Neuronal stem cell (in vitro differentiated cells): ENCODE results near the gene PNMA5. TPM values are rescaled to one million over a fixed set of nuclear protein-coding genes. Genes with fewer than 3 reads are reported as not detected.

Experiments
- DNase-seq: peaks from one replicate; pipeline ENCODE4 v3.0.0-alpha.2; 2013; ENCODE audit warnings: low spot score
- H2AFZ ChIP-seq: one replicate; pipeline ENCODE4 v1.6.1; 2013; ENCODE audit warnings: mild to moderate bottlenecking, low read length, inconsistent platforms
- H2AK5ac ChIP-seq: 2 replicates; pipeline ENCODE4 v1.6.1; 2013; ENCODE audit warnings: low read depth, mild to moderate bottlenecking, inconsistent platforms, low read length, moderate library complexity, mixed read lengths
- H2BK120ac ChIP-seq: 2 replicates; pipeline ENCODE4 v1.6.1; 2013; ENCODE audit warnings: low read depth, mild to moderate bottlenecking, inconsistent platforms, low read length, moderate library complexity, mixed read lengths
- H2BK12ac ChIP-seq: one replicate; pipeline ENCODE4 v1.6.1; 2013; ENCODE audit warnings: low read length, inconsistent platforms
- H2BK15ac ChIP-seq: 2 replicates; pipeline ENCODE4 v1.6.1; 2013; ENCODE audit warnings: mild to moderate bottlenecking, low read length, inconsistent platforms, mixed read lengths
- H2BK5ac ChIP-seq: one replicate; pipeline ENCODE4 v1.6.1; 2013; ENCODE audit warnings: inconsistent platforms, mild to moderate bottlenecking, low read length, moderate library complexity
- H3K14ac ChIP-seq: one replicate; pipeline ENCODE4 v1.6.1; 2013; ENCODE audit warnings: low read length, inconsistent platforms
- H3K18ac ChIP-seq: 2 replicates; pipeline ENCODE4 v1.6.1; 2013; ENCODE audit warnings: low read length, inconsistent platforms
- H3K23ac ChIP-seq: 2 replicates; pipeline ENCODE4 v1.6.1; 2013; ENCODE audit warnings: low read depth, mild to moderate bottlenecking, mixed read lengths, low read length, inconsistent platforms; ENCODE audit not compliant: poor library complexity
- H3K27ac ChIP-seq: replicated peaks from 3 replicates; pipeline ENCODE4 v1.5.1; 2013; ENCODE audit warnings: low read length, inconsistent platforms
- H3K27me3 ChIP-seq, 3 experiments: 2 replicates each; pipeline ENCODE4 v1.6.1; 2013; ENCODE audit warnings: low read length in 3 of 3, mild to moderate bottlenecking in 2 of 3, inconsistent platforms in 1 of 3, low read depth in 1 of 3, mixed read lengths in 1 of 3, moderate library complexity in 1 of 3; ENCODE audit not compliant: control insufficient read depth in 3 of 3, insufficient read depth in 3 of 3
- H3K36me3 ChIP-seq, 2 donors: replicated peaks in 1 of 2; 2 replicates each; pipeline ENCODE4 v1.6.1; 2013; ENCODE audit warnings: low read length in 2 of 2; ENCODE audit not compliant: control insufficient read depth in 2 of 2, insufficient read depth in 2 of 2
- H3K4ac ChIP-seq: 2 replicates; pipeline ENCODE4 v1.6.1; 2013; ENCODE audit warnings: inconsistent platforms, mild to moderate bottlenecking, low read length, moderate library complexity
- H3K4me1 ChIP-seq, 2 donors: 1 replicate in 1 of 2; 2 replicates in 1 of 2; pipeline ENCODE4 v1.6.1; 2013; ENCODE audit warnings: low read length in 2 of 2, low read depth in 1 of 2; ENCODE audit not compliant: control insufficient read depth in 2 of 2, insufficient read depth in 1 of 2
- H3K4me2 ChIP-seq: one replicate; pipeline ENCODE4 v1.6.1; 2013; ENCODE audit warnings: mild to moderate bottlenecking, low read length, inconsistent platforms; ENCODE audit not compliant: insufficient read depth, poor library complexity, severe bottlenecking
- H3K4me3 ChIP-seq, 2 donors: 2 replicates each; pipeline ENCODE4 v1.5.1; 2013; ENCODE audit warnings: low read length in 2 of 2, mild to moderate bottlenecking in 2 of 2, inconsistent platforms in 1 of 2, moderate library complexity in 1 of 2
- H3K79me1 ChIP-seq: one replicate; pipeline ENCODE4 v1.6.1; 2013; ENCODE audit warnings: low read depth, mild to moderate bottlenecking, inconsistent platforms, low read length, moderate library complexity
- H3K9ac ChIP-seq: one replicate; pipeline ENCODE4 v1.6.1; 2013; ENCODE audit warnings: mild to moderate bottlenecking, low read depth, low read length, inconsistent platforms; ENCODE audit not compliant: poor library complexity
- H3K9me3 ChIP-seq, 2 donors: replicated peaks in 1 of 2; 2 replicates each; pipeline versions ENCODE3 to v1.6.1; 2013; ENCODE audit warnings: low read length in 2 of 2, mild to moderate bottlenecking in 2 of 2, inconsistent platforms in 1 of 2, low read depth in 1 of 2, mixed read lengths in 1 of 2, moderate library complexity in 1 of 2; ENCODE audit not compliant: control insufficient read depth in 2 of 2, insufficient read depth in 1 of 2
- H4K8ac ChIP-seq: one replicate; pipeline ENCODE4 v1.6.1; 2013; ENCODE audit warnings: low read depth, mild to moderate bottlenecking, inconsistent platforms, low read length, moderate library complexity
- H4K91ac ChIP-seq: one replicate; pipeline ENCODE4 v1.6.1; 2013; ENCODE audit warnings: low read length, low read depth, mild to moderate bottlenecking, inconsistent platforms; ENCODE audit not compliant: poor library complexity
- WGBS, 2 donors: extraction: QIAGEN DNeasy Blood & Tissue Kit; methylation state at CpG; one replicate each; pipeline ENCODE4 v1.1.7; 2013; ENCODE audit warnings: missing lambda C conversion rate in 2 of 2, mixed read lengths in 1 of 2; ENCODE audit not compliant: insufficient read length in 2 of 2, insufficient replicate concordance in 1 of 2; ENCODE audit errors: extremely low coverage in 2 of 2; 5-methylcytosine and 5-hydroxymethylcytosine counted together
- polyA plus RNA-seq, 2 experiments: library from polyadenylated mRNA; stranded (reverse); fragments of 200-250 nt; gene quantifications; one replicate each; pipeline ENCODE4 v1.2.3, GENCODE V29; 2013

Gene PNMA5
- 0.01 TPM for polyA plus RNA-seq (2013, experiment 1 of 2)
- 0.03 TPM for polyA plus RNA-seq (2013, experiment 2 of 2)

- Histone ChIP-seq H3K23ac (no peak within 1 kb of the TSS), H2AK5ac (no peak within 1 kb of the TSS), H3K27ac (no peak within 1 kb of the TSS), H3K36me3 (no peaks in the 10 kb centered on the region), H3K9ac (no peak within 1 kb of the TSS), H3K27me3 (peaks cover 0 to 34% (median 0%) of the 10 kb centered on the region in 3 experiments), H2BK15ac (no peak within 1 kb of the TSS), H3K14ac (no peak within 1 kb of the TSS), H4K91ac (no peak within 1 kb of the TSS), H4K8ac (no peak within 1 kb of the TSS), H3K4me3 (no peak within 1 kb of the TSS), H3K18ac (no peak within 1 kb of the TSS), H2BK5ac (no peak within 1 kb of the TSS), H2BK120ac (no peak within 1 kb of the TSS), H3K4me1 (peaks cover 0 to 2% of the 10 kb centered on the region in 2 donors), H3K9me3 (no peaks in the 10 kb centered on the region), H3K4ac (no peak within 1 kb of the TSS), H3K79me1 (no peaks in the 10 kb centered on the region), H2BK12ac (no peak within 1 kb of the TSS), H2AFZ (no peak within 1 kb of the TSS), H3K4me2 (no peak within 1 kb of the TSS)
- DNase-seq: no peak
- no CpG with 5 or more reads among the region's 31 CpGs for WGBS, 2 donors
Observed at GRCh38 chrX:152993933-152994332, at the start of gene PNMA5. PNMA5 (minus strand) TSS chrX:152994116; CDS start chrX:152991598, 2,518 bp downstream.

GRCh38 chrX:153032397-153033118, 38.6 kb upstream of the PNMA5 start:
- no peak overlapping the region for H3K14ac ChIP-seq
- no peak overlapping the region for H2BK5ac ChIP-seq
- no peak overlapping the region for H2BK120ac ChIP-seq
- H4K91ac ChIP-seq: no peak overlapping the region
- no CpG with 5 or more reads among the region's 64 CpGs for whole genome bisulfite sequencing, 2 donors
- H2AK5ac ChIP-seq: no peak overlapping the region
- no peaks in the 10 kb centered on the region for H3K36me3 ChIP-seq
- peak overlapping the region in 1 of 2 donors; percentile 64 for H3K4me3 ChIP-seq
- peaks cover 0 to 12% (median 0%) of the 10 kb centered on the region in 3 experiments for H3K27me3 ChIP-seq
- DNase-seq: peak; percentile 32
- no peaks in the 10 kb centered on the region for H3K4me1 ChIP-seq
- H3K4ac ChIP-seq: no peak overlapping the region
- H2BK12ac ChIP-seq: no peak overlapping the region
- no peak overlapping the region for H3K9ac ChIP-seq
- H2BK15ac ChIP-seq: no peak overlapping the region
- H3K4me2 ChIP-seq: no peak overlapping the region
- no peak overlapping the region for H3K27ac ChIP-seq
- H3K79me1 ChIP-seq: no peaks in the 10 kb centered on the region
- H3K9me3 ChIP-seq: no peaks in the 10 kb centered on the region
- no peak overlapping the region for H4K8ac ChIP-seq
- no peak overlapping the region for H3K23ac ChIP-seq
- peak overlapping the region; percentile 68 for H2AFZ ChIP-seq
- H3K18ac ChIP-seq: peak overlapping the region; percentile 76

- Histone ChIP-seq H2AFZ (no peak overlapping the region), H3K18ac (no peak overlapping the region), H3K23ac (no peak overlapping the region), H3K79me1 (no peaks in the 10 kb centered on the region), H2BK5ac (no peak overlapping the region), H3K14ac (no peak overlapping the region), H3K36me3 (no peaks in the 10 kb centered on the region), H3K4ac (no peak overlapping the region), H4K91ac (no peak overlapping the region), H3K4me1 (no peaks in the 10 kb centered on the region), H3K27me3 (peaks cover 0 to 12% (median 0%) of the 10 kb centered on the region in 3 experiments), H2BK120ac (no peak overlapping the region), H3K9ac (no peak overlapping the region), H2BK15ac (no peak overlapping the region), H3K27ac (no peak overlapping the region), H3K4me2 (no peak overlapping the region), H2AK5ac (no peak overlapping the region), H3K9me3 (no peaks in the 10 kb centered on the region), H2BK12ac (no peak overlapping the region), H3K4me3 (no peak overlapping the region), H4K8ac (no peak overlapping the region)
- WGBS, 2 donors: no CpG with 5 or more reads among the region's 12 CpGs
- no peak for DNase-seq
Observed at GRCh38 chrX:153030801-153031200, 36.9 kb upstream of the PNMA5 start.

GRCh38 chrX:153029875-153030274, 36.0 kb upstream of the PNMA5 start:
- Histone ChIP-seq H3K4me1 (no peaks in the 10 kb centered on the region), H3K4ac (no peak overlapping the region), H2BK120ac (no peak overlapping the region), H3K27me3 (peaks cover 0 to 12% (median 0%) of the 10 kb centered on the region in 3 experiments), H3K9ac (no peak overlapping the region), H3K23ac (no peak overlapping the region), H2BK15ac (no peak overlapping the region), H2AFZ (no peak overlapping the region), H3K18ac (no peak overlapping the region), H2AK5ac (no peak overlapping the region), H2BK5ac (no peak overlapping the region), H4K91ac (no peak overlapping the region), H3K14ac (no peak overlapping the region), H3K4me3 (no peak overlapping the region), H3K79me1 (no peaks in the 10 kb centered on the region), H3K9me3 (no peaks in the 10 kb centered on the region), H3K4me2 (no peak overlapping the region), H3K36me3 (no peaks in the 10 kb centered on the region), H3K27ac (no peak overlapping the region), H2BK12ac (no peak overlapping the region), H4K8ac (no peak overlapping the region)
- no peak for DNase-seq
- no CpG with 5 or more reads among the region's 11 CpGs for WGBS, 2 donors
